BLaER1 (cell line): ENCODE results near the gene CUBN.

Experiments used
- H3K27ac ChIP-seq: shearing (Covaris generic); formaldehyde crosslinking; 2 replicates; pipeline ENCODE4 v1.8.1; 2022
- H3K27me3 ChIP-seq: shearing (Covaris generic); formaldehyde crosslinking; 2 replicates; pipeline ENCODE4 v1.8.1; 2022
- H3K36me3 ChIP-seq: shearing (Covaris generic); formaldehyde crosslinking; 2 replicates; pipeline ENCODE4 v1.8.1; 2022
- H3K4me1 ChIP-seq: shearing (Covaris generic); formaldehyde crosslinking; 2 replicates; pipeline ENCODE4 v1.8.1; 2022
- H3K4me2 ChIP-seq: shearing (Covaris generic); formaldehyde crosslinking; 2 replicates; pipeline ENCODE4 v1.8.1; 2022
- H3K4me3 ChIP-seq: shearing (Covaris generic); formaldehyde crosslinking; 2 replicates; pipeline ENCODE4 v1.8.1; 2022
- H3K9ac ChIP-seq: shearing (Covaris generic); formaldehyde crosslinking; 2 replicates; pipeline ENCODE4 v1.8.1; 2022
- H3K9me3 ChIP-seq: shearing (Covaris generic); formaldehyde crosslinking; 2 replicates; pipeline ENCODE4 v1.8.1; 2022
- H4K20me1 ChIP-seq: shearing (Covaris generic); formaldehyde crosslinking; 2 replicates; pipeline ENCODE4 v1.8.1; 2022
- Cebpa-rat ChIP-seq: shearing (Covaris generic); IDR thresholded peaks from 2 replicates; pipeline ENCODE4 v1.8.1; 2022

The CUBN gene

DNA sequence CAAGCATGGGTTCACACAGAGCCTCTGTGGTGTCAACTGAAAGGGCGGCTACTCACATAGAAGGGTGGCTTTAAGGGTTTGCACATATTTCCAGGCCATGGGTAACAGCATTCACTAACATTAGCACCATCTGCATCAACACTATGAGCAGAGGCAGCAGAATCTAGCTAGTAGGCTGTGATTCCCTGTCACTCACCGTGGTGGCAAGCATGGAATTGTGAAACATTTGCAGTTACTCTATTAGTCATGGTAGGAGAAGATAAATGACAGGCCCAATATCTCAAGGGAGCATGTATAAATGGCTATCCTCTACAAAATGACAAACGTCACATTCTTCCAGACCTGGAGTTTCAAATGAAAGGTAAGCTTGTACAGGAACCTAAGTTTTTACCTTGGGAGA, 32.2 kb upstream of the CUBN start:
- H3K27me3 ChIP-seq, result no peaks in the 10 kb centered on the region
- H3K9ac ChIP-seq, result no peak overlapping the region
- no peak overlapping the region for H3K4me3 ChIP-seq
- no peak overlapping the region for H3K27ac ChIP-seq
- H3K9me3 ChIP-seq, result no peaks in the 10 kb centered on the region
- no peaks in the 10 kb centered on the region for H3K36me3 ChIP-seq
- no peaks in the 10 kb centered on the region for H4K20me1 ChIP-seq
- no peaks in the 10 kb centered on the region for H3K4me1 ChIP-seq
- H3K4me2 ChIP-seq, result no peak overlapping the region
- no peak for TF ChIP-seq Cebpa-rat

DNA sequence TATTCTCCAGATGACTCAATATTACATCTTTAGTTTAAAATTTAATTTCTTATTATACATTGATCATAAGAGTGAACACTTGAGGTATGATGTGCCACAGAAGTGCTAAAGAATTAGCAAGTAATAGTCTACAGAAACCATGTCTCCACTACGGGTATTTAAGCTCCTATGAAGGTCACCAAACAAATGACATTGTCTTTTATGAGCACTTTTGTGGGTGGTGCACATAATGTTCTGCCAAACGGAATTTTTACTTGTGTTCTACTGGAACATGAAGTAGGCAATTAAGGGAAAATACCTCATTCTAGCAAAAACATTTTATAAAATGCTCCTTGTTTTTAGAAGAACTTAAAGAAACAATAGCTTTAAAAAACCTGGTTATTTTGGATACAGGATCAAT, 27.4 kb upstream of the CUBN start:
- H3K27ac ChIP-seq, result no peak overlapping the region
- no peaks in the 10 kb centered on the region for H3K4me1 ChIP-seq
- no peaks in the 10 kb centered on the region for H3K9me3 ChIP-seq
- 0 out of 2 replicates have a peak, but pooled peaks cover 3% of the 10 kb centered on the region for H3K36me3 ChIP-seq
- no peak overlapping the region for H3K4me3 ChIP-seq
- no peaks in the 10 kb centered on the region for H4K20me1 ChIP-seq
- TF ChIP-seq Cebpa-rat, result no peak
- H3K4me2 ChIP-seq, result no peak overlapping the region
- no peaks in the 10 kb centered on the region for H3K27me3 ChIP-seq
- no peak overlapping the region for H3K9ac ChIP-seq

DNA sequence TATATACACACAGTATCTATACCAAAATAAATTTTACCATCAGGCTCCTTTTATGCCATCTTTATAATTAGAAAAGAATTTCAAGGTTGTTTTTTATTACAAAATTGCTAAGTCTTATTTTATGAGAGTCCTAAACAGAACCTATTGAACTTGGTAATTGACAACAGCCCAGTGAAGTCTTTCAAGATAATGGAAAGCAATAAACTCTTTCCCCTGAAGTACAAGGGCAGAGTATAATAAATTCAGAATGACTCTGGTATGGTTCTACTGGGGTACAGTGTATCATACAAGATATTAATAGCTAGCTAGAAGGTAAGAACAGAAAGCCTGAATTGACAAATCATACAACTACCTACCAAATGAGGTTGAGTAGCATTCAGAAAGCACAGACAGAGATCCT, 26.2 kb upstream of the CUBN start:
- no peak for TF ChIP-seq Cebpa-rat
- no peak overlapping the region for H3K4me3 ChIP-seq
- no peaks in the 10 kb centered on the region for H4K20me1 ChIP-seq
- H3K4me1 ChIP-seq, result no peaks in the 10 kb centered on the region
- H3K4me2 ChIP-seq, result no peak overlapping the region
- no peak overlapping the region for H3K9ac ChIP-seq
- H3K9me3 ChIP-seq, result no peaks in the 10 kb centered on the region
- no peak overlapping the region for H3K27ac ChIP-seq
- 0 out of 2 replicates have a peak, but pooled peaks cover 3% of the 10 kb centered on the region for H3K36me3 ChIP-seq
- H3K27me3 ChIP-seq, result no peaks in the 10 kb centered on the region

DNA sequence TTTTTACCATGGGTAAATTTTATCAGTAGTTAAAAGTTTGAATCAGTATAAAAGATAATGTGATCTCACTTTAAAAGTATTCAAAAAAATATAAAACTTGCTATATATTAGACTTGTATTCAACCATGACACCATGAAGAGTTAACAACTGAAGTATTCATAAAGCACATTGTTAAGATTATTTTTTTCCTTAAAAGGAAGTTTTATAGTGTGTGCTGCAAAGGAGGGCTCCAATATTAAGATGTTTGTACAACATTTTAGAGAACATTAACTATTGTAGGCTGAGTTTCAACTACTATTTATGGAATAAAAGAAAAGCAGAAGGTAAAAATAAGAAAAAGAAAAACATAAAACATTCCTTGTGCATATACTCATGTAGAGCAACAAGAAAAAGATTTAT, 24.5 kb upstream of the CUBN start:
- no peak overlapping the region for H3K27ac ChIP-seq
- H4K20me1 ChIP-seq, result no peaks in the 10 kb centered on the region
- H3K27me3 ChIP-seq, result no peaks in the 10 kb centered on the region
- H3K9me3 ChIP-seq, result no peaks in the 10 kb centered on the region
- no peak for TF ChIP-seq Cebpa-rat
- no peaks in the 10 kb centered on the region for H3K4me1 ChIP-seq
- H3K4me2 ChIP-seq, result no peak overlapping the region
- 0 out of 2 replicates have a peak, but pooled peaks cover 3% of the 10 kb centered on the region for H3K36me3 ChIP-seq
- no peak overlapping the region for H3K9ac ChIP-seq
- no peak overlapping the region for H3K4me3 ChIP-seq

DNA sequence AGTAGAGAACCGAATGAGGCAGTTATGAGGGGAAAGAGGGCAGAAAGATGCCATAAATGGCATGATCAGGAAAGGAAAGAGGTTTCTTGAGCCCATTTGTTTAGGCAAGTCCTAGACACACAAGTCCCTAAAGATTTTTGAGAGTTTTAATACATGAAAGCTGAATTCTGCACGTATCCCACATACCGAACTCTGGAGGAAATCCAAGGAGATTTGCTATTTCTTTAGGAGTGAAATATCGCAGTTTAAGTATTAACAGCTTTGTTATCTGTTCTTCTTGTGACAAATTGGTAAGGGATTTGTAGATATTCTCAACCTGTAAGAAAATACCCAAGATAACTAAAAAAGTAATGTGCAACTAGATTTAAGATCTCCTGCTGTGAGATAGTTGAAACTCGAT, 23.7 kb upstream of the CUBN start:
- Histone ChIP-seq H3K4me3 (no peak overlapping the region), H4K20me1 (no peaks in the 10 kb centered on the region), H3K9me3 (no peaks in the 10 kb centered on the region), H3K9ac (no peak overlapping the region), H3K27ac (no peak overlapping the region), H3K4me1 (no peaks in the 10 kb centered on the region), H3K27me3 (no peaks in the 10 kb centered on the region), H3K4me2 (no peak overlapping the region), H3K36me3 (0 out of 2 replicates have a peak, but pooled peaks cover 3% of the 10 kb centered on the region)
- no peak for TF ChIP-seq Cebpa-rat

DNA sequence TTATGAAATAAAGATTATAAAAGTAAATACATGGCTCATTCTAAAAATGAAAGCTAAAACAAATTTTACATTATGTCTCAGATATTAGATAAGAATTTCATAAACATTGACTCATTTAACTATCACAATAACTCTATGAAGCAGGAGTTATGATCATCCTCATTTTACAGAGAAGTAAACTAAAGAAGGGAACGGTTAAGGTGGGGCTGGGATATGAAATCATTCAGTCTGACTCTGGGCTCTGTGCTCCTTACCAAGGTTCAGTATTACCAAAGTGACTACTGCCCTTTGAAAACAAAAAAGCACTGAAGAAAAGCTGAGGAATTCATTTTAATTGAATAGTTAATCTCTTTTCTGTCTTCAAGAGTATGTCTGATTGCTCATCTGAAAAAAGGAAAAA, 22.1 kb upstream of the CUBN start:
- Histone ChIP-seq H3K4me3 (no peak overlapping the region), H3K36me3 (0 out of 2 replicates have a peak, but pooled peaks cover 3% of the 10 kb centered on the region), H3K4me2 (no peak overlapping the region), H3K9me3 (no peaks in the 10 kb centered on the region), H3K9ac (no peak overlapping the region), H3K27ac (no peak overlapping the region), H3K27me3 (no peaks in the 10 kb centered on the region), H3K4me1 (no peaks in the 10 kb centered on the region), H4K20me1 (no peaks in the 10 kb centered on the region)
- no peak for TF ChIP-seq Cebpa-rat

DNA sequence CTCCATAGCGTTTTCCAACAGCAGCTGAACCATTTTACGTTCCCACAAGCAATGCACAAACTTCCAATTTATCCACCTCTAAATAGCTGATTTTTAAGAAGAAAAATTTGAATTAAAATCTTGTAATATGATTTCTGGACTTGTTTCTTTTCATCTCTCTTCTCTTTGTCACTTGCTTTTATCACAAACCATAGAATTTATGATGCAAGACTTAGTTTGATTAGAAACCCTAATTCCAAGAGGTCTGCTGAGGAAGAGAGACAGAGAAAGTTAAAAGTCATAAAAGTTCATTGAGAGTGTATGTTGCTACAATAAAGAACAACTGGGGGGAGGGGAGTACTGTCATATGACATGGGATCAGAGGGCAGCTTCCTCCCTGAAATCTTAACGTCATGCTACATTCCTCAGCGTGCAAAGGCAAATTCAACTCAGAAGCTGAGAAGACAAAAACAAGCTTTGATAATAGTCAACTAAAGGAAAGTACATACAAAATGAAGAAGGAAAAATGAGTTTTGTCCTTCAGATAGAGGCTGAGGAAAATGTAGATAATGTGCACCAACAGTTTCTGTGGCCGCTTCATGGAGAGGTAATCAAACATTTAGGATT, 18.4 kb upstream of the CUBN start:
- no peak overlapping the region for H3K9ac ChIP-seq
- H3K4me2 ChIP-seq, result no peak overlapping the region
- TF ChIP-seq Cebpa-rat, result no peak
- H3K27me3 ChIP-seq, result no peaks in the 10 kb centered on the region
- no peaks in the 10 kb centered on the region for H3K4me1 ChIP-seq
- H3K27ac ChIP-seq, result no peak overlapping the region
- 0 out of 2 replicates have a peak, but pooled peaks cover 3% of the 10 kb centered on the region for H3K36me3 ChIP-seq
- H3K4me3 ChIP-seq, result no peak overlapping the region
- no peaks in the 10 kb centered on the region for H4K20me1 ChIP-seq
- no peaks in the 10 kb centered on the region for H3K9me3 ChIP-seq

DNA sequence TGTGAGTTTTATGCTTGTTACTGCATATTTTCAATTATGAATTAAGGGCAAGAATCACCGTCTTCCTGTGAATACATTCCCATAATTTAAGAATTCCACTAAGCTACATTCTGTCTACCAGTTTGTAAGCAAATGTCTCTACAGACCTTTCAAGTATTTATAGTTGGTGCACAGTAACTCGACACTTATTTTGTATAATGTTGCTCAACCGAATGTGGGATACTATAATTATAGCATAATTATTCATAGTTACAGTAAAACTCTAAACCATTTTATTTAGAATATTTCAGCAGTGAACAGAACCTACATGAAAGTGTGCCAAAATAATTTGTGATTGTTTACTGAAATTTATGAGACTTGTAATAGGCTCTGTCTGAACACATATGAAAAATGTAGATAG, 17.3 kb upstream of the CUBN start:
- Histone ChIP-seq H3K9ac (no peak overlapping the region), H3K36me3 (no peaks in the 10 kb centered on the region), H3K4me1 (no peaks in the 10 kb centered on the region), H3K4me2 (no peak overlapping the region), H3K4me3 (no peak overlapping the region), H3K9me3 (no peaks in the 10 kb centered on the region), H4K20me1 (no peaks in the 10 kb centered on the region), H3K27me3 (no peaks in the 10 kb centered on the region), H3K27ac (no peak overlapping the region)
- no peak for TF ChIP-seq Cebpa-rat

DNA sequence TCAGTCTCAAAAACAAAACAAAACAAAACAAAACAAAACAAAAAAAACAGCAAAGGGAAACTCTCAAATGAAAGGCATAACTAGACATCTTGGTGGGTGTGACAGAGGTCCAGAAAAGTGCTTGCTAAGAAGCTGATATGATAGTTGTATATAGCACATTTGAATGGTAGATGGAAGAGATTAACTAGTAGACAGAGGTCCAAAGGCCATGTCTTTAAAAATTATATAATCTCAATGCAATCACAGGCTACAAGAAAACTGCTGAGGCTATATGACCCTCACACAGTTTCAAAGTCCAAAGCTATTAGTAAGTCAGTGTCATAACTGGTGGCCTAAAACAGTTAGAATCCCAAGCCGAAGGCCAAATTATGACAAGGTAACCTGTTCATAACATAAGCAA, 15.6 kb upstream of the CUBN start:
- Histone ChIP-seq H3K4me3 (no peak overlapping the region), H3K4me1 (no peaks in the 10 kb centered on the region), H3K27me3 (no peaks in the 10 kb centered on the region), H3K9me3 (peaks cover 6% of the 10 kb centered on the region; the same call in 1 of the 2 replicates), H3K36me3 (no peaks in the 10 kb centered on the region), H3K27ac (no peak overlapping the region), H4K20me1 (no peaks in the 10 kb centered on the region), H3K9ac (no peak overlapping the region), H3K4me2 (no peak overlapping the region)
- TF ChIP-seq Cebpa-rat, result no peak

DNA sequence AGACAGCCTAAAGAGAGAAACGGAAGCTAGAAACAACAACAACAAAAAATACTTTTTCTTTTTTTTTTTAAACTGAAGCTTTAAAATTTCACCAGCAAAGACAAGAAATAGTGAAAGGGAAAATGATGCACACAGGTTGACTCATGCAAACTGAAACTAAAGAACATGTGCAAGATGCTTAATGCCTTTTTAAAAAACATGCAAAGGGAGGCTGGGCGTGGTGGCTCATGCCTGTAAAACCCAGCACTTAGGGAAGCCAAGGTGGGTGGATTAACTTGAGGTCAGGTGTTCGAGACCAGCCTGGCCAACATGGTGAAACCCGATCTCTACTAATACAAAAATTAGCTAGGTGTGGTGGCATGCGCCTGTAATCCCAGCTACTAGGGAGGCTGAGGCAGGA, 15.1 kb upstream of the CUBN start:
- H3K9me3 ChIP-seq, result peaks cover 6% of the 10 kb centered on the region; the same call in 1 of the 2 replicates
- no peak for TF ChIP-seq Cebpa-rat
- H3K4me3 ChIP-seq, result no peak overlapping the region
- H3K36me3 ChIP-seq, result no peaks in the 10 kb centered on the region
- H3K4me1 ChIP-seq, result no peaks in the 10 kb centered on the region
- H3K4me2 ChIP-seq, result no peak overlapping the region
- H3K27me3 ChIP-seq, result no peaks in the 10 kb centered on the region
- H4K20me1 ChIP-seq, result no peaks in the 10 kb centered on the region
- no peak overlapping the region for H3K27ac ChIP-seq
- H3K9ac ChIP-seq, result no peak overlapping the region

DNA sequence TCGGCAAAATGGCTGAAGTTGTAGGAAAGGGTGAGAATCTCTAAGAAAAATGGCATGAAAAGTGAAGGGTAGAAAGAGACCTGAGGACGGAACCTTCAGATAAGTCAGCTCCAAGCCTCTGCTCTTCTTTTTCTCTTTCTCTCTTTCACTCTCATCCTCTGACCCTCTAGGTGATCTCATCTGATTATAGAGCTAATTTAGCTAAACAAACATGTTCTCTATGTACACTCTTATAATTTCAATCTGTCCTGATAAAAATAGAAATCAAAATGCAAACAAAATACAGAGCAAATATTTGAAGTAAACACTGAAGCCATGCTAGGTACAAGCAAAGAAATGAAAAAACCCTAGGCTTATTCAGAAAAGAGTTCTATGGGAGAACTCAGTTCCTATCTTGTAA, 14.4 kb upstream of the CUBN start:
- Histone ChIP-seq H3K4me3 (no peak overlapping the region), H3K27ac (no peak overlapping the region), H3K9ac (no peak overlapping the region), H3K27me3 (no peaks in the 10 kb centered on the region), H3K9me3 (peaks cover 6% of the 10 kb centered on the region; the same call in 1 of the 2 replicates), H3K4me2 (no peak overlapping the region), H4K20me1 (no peaks in the 10 kb centered on the region), H3K36me3 (no peaks in the 10 kb centered on the region), H3K4me1 (no peaks in the 10 kb centered on the region)
- no peak for TF ChIP-seq Cebpa-rat
